K562 (cell line): ENCODE measurements around the gene TSC22D3. TPM values are rescaled to one million over a fixed set of nuclear protein-coding genes. Genes with fewer than 3 reads are reported as not detected.

Source experiments
- KAT2B ChIP-seq: IDR thresholded peaks from one replicate; pipeline ENCODE4 v1.6.1; 2012; ENCODE audit warnings: low read depth, mild to moderate bottlenecking, control low read depth, inconsistent platforms, low read length, moderate library complexity
- XRCC3 ChIP-seq: fragments of 450-650 bp; IDR thresholded peaks from 2 replicates; pipeline ENCODE4 v1.6.1; 2017; ENCODE audit warnings: mild to moderate bottlenecking, moderate library complexity
- ZKSCAN8 ChIP-seq: fragments of 200-800 bp; sonication (Bioruptor generic); IDR thresholded peaks from 2 replicates; pipeline ENCODE4 v1.6.1; 2016; ENCODE audit warnings: missing genetic modification characterization, missing compliant biosample characterization
- ZNF124 ChIP-seq: sonication (generic); formaldehyde crosslinking; IDR thresholded peaks from 2 replicates; pipeline ENCODE4 v1.8.1; 2022; ENCODE audit warnings: missing genetic modification reagents
- polyA plus RNA-seq, 8 experiments: library from polyadenylated mRNA; depleted of rRNA in 4 of 8; stranded (reverse) in 5 of 8; unstranded in 3 of 8; fragments of >200 nt; fragmentation: Nextera tagmentation in 2 of 8; fragmentation: Illumina TruSeq in 1 of 8; extraction: Ambion mirVana in 2 of 8; extraction: Trizol in 1 of 8; gene quantifications; 2 replicates each; pipeline versions ENCODE4 v1.2.1 to v1.2.3, GENCODE V29; 2011 to 2014; ENCODE audit warnings: inconsistent platforms in 1 of 8, missing spikeins in 1 of 8
- total RNA-seq, 7 experiments: library from RNA; depleted of rRNA in 6 of 7; stranded (reverse); fragments of >200 nt in 6 of 7; fragmentation: Illumina TruSeq in 2 of 7; extraction: Trizol in 2 of 7; gene quantifications; 2 replicates each; pipeline versions ENCODE4 v1.2.1 to v1.2.3, GENCODE V29; 2011 to 2021; ENCODE audit warnings: low replicate concordance in 1 of 7
- TF ChIP-seq, protein P1 (sequence below): fragments of 450-650 bp; IDR thresholded peaks from 2 replicates; pipeline ENCODE4 v1.6.1; 2016; ENCODE audit warnings: mild to moderate bottlenecking, moderate library complexity
- TF ChIP-seq, protein P2 (sequence below): fragments of 250-450 bp; sonication (Bioruptor Pico); IDR thresholded peaks from 2 replicates; pipeline ENCODE4 v1.9.0; 2021; ENCODE audit warnings: mild to moderate bottlenecking, inconsistent platforms
- TF ChIP-seq, protein P3 (sequence below), 2 experiments: fragments of 450-650 bp in 1 of 2; IDR thresholded peaks; 2 replicates each; pipeline ENCODE4 v1.6.1; 2011 to 2017; ENCODE audit warnings: low read depth in 2 of 2, antibody characterized with exemption in 1 of 2, borderline replicate concordance in 1 of 2, low read length in 1 of 2, mild to moderate bottlenecking in 1 of 2, mixed read lengths in 1 of 2; ENCODE audit not compliant: control insufficient read depth in 1 of 2
- TF ChIP-seq, protein P4 (sequence below): sonication (generic); formaldehyde crosslinking; IDR thresholded peaks from 2 replicates; pipeline ENCODE4 v1.8.1; 2022; ENCODE audit warnings: missing genetic modification reagents

TSC22D3 gene
- total and polyA plus RNA-seq, 9 of the 15 experiments (the other 6 are each of a cell fraction or from before 2014, with no cell fraction given), result 0.48 to 3.0 (median 0.87) TPM

DNA sequence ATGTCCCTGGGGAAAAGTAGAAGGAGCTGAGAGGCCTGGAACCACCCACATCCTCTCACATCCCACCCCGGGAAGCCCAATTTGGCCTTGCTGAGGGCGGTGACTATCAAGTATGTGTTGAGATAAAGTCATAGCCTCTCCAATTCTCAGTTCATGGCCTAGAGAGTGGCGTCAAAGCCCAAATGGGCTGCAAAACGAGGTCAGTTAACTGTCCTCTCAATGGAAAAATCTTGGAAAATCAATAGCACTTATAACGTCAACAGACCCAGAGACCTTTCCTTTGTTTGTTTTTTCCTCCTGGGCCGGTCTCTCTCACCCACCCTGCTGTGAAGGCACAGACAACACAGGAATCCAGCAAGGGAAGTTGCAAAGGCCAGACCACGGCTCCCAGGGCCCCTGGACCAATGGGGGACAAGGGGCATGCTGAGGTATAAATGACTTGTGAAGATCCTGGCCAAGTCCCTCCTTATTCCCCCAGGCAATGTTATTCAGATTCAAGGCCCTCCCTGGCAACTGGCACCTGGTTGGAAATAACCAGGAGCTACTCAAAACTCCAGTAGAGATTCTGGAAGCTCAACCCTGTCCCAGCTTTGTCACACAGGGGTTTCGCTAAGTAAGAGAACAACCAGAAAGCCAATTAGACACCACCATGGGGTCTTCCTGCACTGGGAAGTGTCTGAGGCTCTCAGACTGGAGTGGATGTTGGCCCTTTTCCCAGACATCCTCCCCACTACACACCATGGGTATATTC, 38.6 kb downstream of the TSC22D3 start (continued):
- TF ChIP-seq, protein P1, sequence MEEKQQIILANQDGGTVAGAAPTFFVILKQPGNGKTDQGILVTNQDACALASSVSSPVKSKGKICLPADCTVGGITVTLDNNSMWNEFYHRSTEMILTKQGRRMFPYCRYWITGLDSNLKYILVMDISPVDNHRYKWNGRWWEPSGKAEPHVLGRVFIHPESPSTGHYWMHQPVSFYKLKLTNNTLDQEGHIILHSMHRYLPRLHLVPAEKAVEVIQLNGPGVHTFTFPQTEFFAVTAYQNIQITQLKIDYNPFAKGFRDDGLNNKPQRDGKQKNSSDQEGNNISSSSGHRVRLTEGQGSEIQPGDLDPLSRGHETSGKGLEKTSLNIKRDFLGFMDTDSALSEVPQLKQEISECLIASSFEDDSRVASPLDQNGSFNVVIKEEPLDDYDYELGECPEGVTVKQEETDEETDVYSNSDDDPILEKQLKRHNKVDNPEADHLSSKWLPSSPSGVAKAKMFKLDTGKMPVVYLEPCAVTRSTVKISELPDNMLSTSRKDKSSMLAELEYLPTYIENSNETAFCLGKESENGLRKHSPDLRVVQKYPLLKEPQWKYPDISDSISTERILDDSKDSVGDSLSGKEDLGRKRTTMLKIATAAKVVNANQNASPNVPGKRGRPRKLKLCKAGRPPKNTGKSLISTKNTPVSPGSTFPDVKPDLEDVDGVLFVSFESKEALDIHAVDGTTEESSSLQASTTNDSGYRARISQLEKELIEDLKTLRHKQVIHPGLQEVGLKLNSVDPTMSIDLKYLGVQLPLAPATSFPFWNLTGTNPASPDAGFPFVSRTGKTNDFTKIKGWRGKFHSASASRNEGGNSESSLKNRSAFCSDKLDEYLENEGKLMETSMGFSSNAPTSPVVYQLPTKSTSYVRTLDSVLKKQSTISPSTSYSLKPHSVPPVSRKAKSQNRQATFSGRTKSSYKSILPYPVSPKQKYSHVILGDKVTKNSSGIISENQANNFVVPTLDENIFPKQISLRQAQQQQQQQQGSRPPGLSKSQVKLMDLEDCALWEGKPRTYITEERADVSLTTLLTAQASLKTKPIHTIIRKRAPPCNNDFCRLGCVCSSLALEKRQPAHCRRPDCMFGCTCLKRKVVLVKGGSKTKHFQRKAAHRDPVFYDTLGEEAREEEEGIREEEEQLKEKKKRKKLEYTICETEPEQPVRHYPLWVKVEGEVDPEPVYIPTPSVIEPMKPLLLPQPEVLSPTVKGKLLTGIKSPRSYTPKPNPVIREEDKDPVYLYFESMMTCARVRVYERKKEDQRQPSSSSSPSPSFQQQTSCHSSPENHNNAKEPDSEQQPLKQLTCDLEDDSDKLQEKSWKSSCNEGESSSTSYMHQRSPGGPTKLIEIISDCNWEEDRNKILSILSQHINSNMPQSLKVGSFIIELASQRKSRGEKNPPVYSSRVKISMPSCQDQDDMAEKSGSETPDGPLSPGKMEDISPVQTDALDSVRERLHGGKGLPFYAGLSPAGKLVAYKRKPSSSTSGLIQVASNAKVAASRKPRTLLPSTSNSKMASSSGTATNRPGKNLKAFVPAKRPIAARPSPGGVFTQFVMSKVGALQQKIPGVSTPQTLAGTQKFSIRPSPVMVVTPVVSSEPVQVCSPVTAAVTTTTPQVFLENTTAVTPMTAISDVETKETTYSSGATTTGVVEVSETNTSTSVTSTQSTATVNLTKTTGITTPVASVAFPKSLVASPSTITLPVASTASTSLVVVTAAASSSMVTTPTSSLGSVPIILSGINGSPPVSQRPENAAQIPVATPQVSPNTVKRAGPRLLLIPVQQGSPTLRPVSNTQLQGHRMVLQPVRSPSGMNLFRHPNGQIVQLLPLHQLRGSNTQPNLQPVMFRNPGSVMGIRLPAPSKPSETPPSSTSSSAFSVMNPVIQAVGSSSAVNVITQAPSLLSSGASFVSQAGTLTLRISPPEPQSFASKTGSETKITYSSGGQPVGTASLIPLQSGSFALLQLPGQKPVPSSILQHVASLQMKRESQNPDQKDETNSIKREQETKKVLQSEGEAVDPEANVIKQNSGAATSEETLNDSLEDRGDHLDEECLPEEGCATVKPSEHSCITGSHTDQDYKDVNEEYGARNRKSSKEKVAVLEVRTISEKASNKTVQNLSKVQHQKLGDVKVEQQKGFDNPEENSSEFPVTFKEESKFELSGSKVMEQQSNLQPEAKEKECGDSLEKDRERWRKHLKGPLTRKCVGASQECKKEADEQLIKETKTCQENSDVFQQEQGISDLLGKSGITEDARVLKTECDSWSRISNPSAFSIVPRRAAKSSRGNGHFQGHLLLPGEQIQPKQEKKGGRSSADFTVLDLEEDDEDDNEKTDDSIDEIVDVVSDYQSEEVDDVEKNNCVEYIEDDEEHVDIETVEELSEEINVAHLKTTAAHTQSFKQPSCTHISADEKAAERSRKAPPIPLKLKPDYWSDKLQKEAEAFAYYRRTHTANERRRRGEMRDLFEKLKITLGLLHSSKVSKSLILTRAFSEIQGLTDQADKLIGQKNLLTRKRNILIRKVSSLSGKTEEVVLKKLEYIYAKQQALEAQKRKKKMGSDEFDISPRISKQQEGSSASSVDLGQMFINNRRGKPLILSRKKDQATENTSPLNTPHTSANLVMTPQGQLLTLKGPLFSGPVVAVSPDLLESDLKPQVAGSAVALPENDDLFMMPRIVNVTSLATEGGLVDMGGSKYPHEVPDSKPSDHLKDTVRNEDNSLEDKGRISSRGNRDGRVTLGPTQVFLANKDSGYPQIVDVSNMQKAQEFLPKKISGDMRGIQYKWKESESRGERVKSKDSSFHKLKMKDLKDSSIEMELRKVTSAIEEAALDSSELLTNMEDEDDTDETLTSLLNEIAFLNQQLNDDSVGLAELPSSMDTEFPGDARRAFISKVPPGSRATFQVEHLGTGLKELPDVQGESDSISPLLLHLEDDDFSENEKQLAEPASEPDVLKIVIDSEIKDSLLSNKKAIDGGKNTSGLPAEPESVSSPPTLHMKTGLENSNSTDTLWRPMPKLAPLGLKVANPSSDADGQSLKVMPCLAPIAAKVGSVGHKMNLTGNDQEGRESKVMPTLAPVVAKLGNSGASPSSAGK, result no peak
- TF ChIP-seq KAT2B (no peak), ZKSCAN8 (CRISPR knock-in tag) (no peak), XRCC3 (no peak), ZNF124 (CRISPR knock-in tag) (no peak)
- TF ChIP-seq, protein P2, sequence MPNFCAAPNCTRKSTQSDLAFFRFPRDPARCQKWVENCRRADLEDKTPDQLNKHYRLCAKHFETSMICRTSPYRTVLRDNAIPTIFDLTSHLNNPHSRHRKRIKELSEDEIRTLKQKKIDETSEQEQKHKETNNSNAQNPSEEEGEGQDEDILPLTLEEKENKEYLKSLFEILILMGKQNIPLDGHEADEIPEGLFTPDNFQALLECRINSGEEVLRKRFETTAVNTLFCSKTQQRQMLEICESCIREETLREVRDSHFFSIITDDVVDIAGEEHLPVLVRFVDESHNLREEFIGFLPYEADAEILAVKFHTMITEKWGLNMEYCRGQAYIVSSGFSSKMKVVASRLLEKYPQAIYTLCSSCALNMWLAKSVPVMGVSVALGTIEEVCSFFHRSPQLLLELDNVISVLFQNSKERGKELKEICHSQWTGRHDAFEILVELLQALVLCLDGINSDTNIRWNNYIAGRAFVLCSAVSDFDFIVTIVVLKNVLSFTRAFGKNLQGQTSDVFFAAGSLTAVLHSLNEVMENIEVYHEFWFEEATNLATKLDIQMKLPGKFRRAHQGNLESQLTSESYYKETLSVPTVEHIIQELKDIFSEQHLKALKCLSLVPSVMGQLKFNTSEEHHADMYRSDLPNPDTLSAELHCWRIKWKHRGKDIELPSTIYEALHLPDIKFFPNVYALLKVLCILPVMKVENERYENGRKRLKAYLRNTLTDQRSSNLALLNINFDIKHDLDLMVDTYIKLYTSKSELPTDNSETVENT (CRISPR knock-in tag), result no peak
- TF ChIP-seq, protein P3, sequence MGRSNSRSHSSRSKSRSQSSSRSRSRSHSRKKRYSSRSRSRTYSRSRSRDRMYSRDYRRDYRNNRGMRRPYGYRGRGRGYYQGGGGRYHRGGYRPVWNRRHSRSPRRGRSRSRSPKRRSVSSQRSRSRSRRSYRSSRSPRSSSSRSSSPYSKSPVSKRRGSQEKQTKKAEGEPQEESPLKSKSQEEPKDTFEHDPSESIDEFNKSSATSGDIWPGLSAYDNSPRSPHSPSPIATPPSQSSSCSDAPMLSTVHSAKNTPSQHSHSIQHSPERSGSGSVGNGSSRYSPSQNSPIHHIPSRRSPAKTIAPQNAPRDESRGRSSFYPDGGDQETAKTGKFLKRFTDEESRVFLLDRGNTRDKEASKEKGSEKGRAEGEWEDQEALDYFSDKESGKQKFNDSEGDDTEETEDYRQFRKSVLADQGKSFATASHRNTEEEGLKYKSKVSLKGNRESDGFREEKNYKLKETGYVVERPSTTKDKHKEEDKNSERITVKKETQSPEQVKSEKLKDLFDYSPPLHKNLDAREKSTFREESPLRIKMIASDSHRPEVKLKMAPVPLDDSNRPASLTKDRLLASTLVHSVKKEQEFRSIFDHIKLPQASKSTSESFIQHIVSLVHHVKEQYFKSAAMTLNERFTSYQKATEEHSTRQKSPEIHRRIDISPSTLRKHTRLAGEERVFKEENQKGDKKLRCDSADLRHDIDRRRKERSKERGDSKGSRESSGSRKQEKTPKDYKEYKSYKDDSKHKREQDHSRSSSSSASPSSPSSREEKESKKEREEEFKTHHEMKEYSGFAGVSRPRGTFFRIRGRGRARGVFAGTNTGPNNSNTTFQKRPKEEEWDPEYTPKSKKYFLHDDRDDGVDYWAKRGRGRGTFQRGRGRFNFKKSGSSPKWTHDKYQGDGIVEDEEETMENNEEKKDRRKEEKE (IDR thresholded peaks at IDR 0.05; ENCODE audit: borderline replicate concordance in 1 of 2, control insufficient read depth in 1 of 2, low read depth in 2 of 2, low read length in 1 of 2), result no peak
- TF ChIP-seq, protein P4, sequence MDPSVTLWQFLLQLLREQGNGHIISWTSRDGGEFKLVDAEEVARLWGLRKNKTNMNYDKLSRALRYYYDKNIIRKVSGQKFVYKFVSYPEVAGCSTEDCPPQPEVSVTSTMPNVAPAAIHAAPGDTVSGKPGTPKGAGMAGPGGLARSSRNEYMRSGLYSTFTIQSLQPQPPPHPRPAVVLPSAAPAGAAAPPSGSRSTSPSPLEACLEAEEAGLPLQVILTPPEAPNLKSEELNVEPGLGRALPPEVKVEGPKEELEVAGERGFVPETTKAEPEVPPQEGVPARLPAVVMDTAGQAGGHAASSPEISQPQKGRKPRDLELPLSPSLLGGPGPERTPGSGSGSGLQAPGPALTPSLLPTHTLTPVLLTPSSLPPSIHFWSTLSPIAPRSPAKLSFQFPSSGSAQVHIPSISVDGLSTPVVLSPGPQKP, result no peak
